Measurements from ENCODE around the gene TSPYL6.
A peak's percentile ranks its signal among the peaks of the same experiment; 100 is the strongest.
"Not testable (repeated sequence)": the region's sequence is repeated elsewhere in the genome, so short reads cannot be mapped to it uniquely, and the experiment has no call there.

Gene TSPYL6

GRCh38 chr2:54275541-54275940 lies 19.5 kb upstream of the TSPYL6 start:
- peaks cover 8% of the 10 kb centered on the region for H3K4me1 ChIP-seq (ENCODE audit: control insufficient read depth, insufficient read depth, low read length, unreplicated experiment)
- no peaks in the 10 kb centered on the region for H3K79me2 ChIP-seq (ENCODE audit: control insufficient read depth, insufficient read depth, low read length, unreplicated experiment)
- no peaks in the 10 kb centered on the region for H3K27me3 ChIP-seq (ENCODE audit: insufficient read depth, low read length)
- peak overlapping the region; percentile 33; the same call in 1 of the 2 replicates for H3K4me3 ChIP-seq (ENCODE audit: low read depth, low read length)
- peak overlapping the region; percentile 42 for H3K27ac ChIP-seq (ENCODE audit: low read depth, low read length)
- no peaks in the 10 kb centered on the region for H3K36me3 ChIP-seq (ENCODE audit: insufficient read depth, low read length)
- peak overlapping the region; percentile 79 for H2AFZ ChIP-seq (ENCODE audit: low read length, unreplicated experiment)

GRCh38 chr2:54274781-54275242 lies 18.8 kb upstream of the TSPYL6 start:
- Histone ChIP-seq H3K27ac (ENCODE audit: low read depth, low read length) (peak overlapping the region; percentile 42), H3K4me1 (ENCODE audit: control insufficient read depth, insufficient read depth, low read length, unreplicated experiment) (peaks cover 8% of the 10 kb centered on the region), H3K79me2 (ENCODE audit: control insufficient read depth, insufficient read depth, low read length, unreplicated experiment) (no peaks in the 10 kb centered on the region), H3K36me3 (ENCODE audit: insufficient read depth, low read length) (no peaks in the 10 kb centered on the region), H2AFZ (ENCODE audit: low read length, unreplicated experiment) (peak overlapping the region; percentile 79), H3K27me3 (ENCODE audit: insufficient read depth, low read length) (no peaks in the 10 kb centered on the region), H3K4me3 (ENCODE audit: low read depth, low read length) (peak overlapping the region; percentile 33; the same call in 1 of the 2 replicates)

GRCh38 chr2:54271843-54272627 lies 16.0 kb upstream of the TSPYL6 start:
- Histone ChIP-seq H3K4me1 (ENCODE audit: control insufficient read depth, insufficient read depth, low read length, unreplicated experiment) (peaks cover 8% of the 10 kb centered on the region), H3K79me2 (ENCODE audit: control insufficient read depth, insufficient read depth, low read length, unreplicated experiment) (no peaks in the 10 kb centered on the region), H3K27ac (ENCODE audit: low read depth, low read length) (no peak overlapping the region), H3K27me3 (ENCODE audit: insufficient read depth, low read length) (no peaks in the 10 kb centered on the region), H3K36me3 (ENCODE audit: insufficient read depth, low read length) (no peaks in the 10 kb centered on the region), H2AFZ (ENCODE audit: low read length, unreplicated experiment) (no peak overlapping the region), H3K4me3 (ENCODE audit: low read depth, low read length) (no peak overlapping the region)

GRCh38 chr2:54271189-54271588 lies 15.2 kb upstream of the TSPYL6 start:
- Histone ChIP-seq H3K4me3 (ENCODE audit: low read depth, low read length) (no peak overlapping the region), H3K27ac (ENCODE audit: low read depth, low read length) (no peak overlapping the region), H3K4me1 (ENCODE audit: control insufficient read depth, insufficient read depth, low read length, unreplicated experiment) (peaks cover 8% of the 10 kb centered on the region), H2AFZ (ENCODE audit: low read length, unreplicated experiment) (no peak overlapping the region), H3K27me3 (ENCODE audit: insufficient read depth, low read length) (no peaks in the 10 kb centered on the region), H3K36me3 (ENCODE audit: insufficient read depth, low read length) (no peaks in the 10 kb centered on the region), H3K79me2 (ENCODE audit: control insufficient read depth, insufficient read depth, low read length, unreplicated experiment) (no peaks in the 10 kb centered on the region)

GRCh38 chr2:54267577-54267976 lies 11.5 kb upstream of the TSPYL6 start:
- Histone ChIP-seq H3K27ac (ENCODE audit: low read depth, low read length) (no peak overlapping the region), H3K27me3 (ENCODE audit: insufficient read depth, low read length) (no peaks in the 10 kb centered on the region), H2AFZ (ENCODE audit: low read length, unreplicated experiment) (no peak overlapping the region), H3K4me1 (ENCODE audit: control insufficient read depth, insufficient read depth, low read length, unreplicated experiment) (no peaks in the 10 kb centered on the region), H3K36me3 (ENCODE audit: insufficient read depth, low read length) (no peaks in the 10 kb centered on the region), H3K79me2 (ENCODE audit: control insufficient read depth, insufficient read depth, low read length, unreplicated experiment) (no peaks in the 10 kb centered on the region), H3K4me3 (ENCODE audit: low read depth, low read length) (no peak overlapping the region)

- H3K4me1 ChIP-seq (ENCODE audit: control insufficient read depth, insufficient read depth, low read length, unreplicated experiment); H3K36me3 ChIP-seq (ENCODE audit: insufficient read depth, low read length); H2AFZ ChIP-seq (ENCODE audit: low read length, unreplicated experiment); H3K27ac ChIP-seq (ENCODE audit: low read depth, low read length); H3K4me3 ChIP-seq (ENCODE audit: low read depth, low read length); H3K27me3 ChIP-seq (ENCODE audit: insufficient read depth, low read length); H3K79me2 ChIP-seq (ENCODE audit: control insufficient read depth, insufficient read depth, low read length, unreplicated experiment): not testable (repeated sequence)
These were observed 9.1 kb upstream of the TSPYL6 start for GRCh38 chr2:54265081-54265480.

GRCh38 chr2:54262015-54262765 lies 6.2 kb upstream of the TSPYL6 start:
- Histone ChIP-seq H3K79me2 (ENCODE audit: control insufficient read depth, insufficient read depth, low read length, unreplicated experiment) (no peaks in the 10 kb centered on the region), H3K4me1 (ENCODE audit: control insufficient read depth, insufficient read depth, low read length, unreplicated experiment) (peaks cover 6% of the 10 kb centered on the region), H3K36me3 (ENCODE audit: insufficient read depth, low read length) (no peaks in the 10 kb centered on the region), H2AFZ (ENCODE audit: low read length, unreplicated experiment) (no peak overlapping the region), H3K27me3 (ENCODE audit: insufficient read depth, low read length) (no peaks in the 10 kb centered on the region), H3K4me3 (ENCODE audit: low read depth, low read length) (no peak overlapping the region), H3K27ac (ENCODE audit: low read depth, low read length) (no peak overlapping the region)

GRCh38 chr2:54261537-54261936 lies 5.5 kb upstream of the TSPYL6 start:
- no peaks in the 10 kb centered on the region for H3K79me2 ChIP-seq (ENCODE audit: control insufficient read depth, insufficient read depth, low read length, unreplicated experiment)
- peaks cover 6% of the 10 kb centered on the region for H3K4me1 ChIP-seq (ENCODE audit: control insufficient read depth, insufficient read depth, low read length, unreplicated experiment)
- H3K36me3 ChIP-seq (ENCODE audit: insufficient read depth, low read length): no peaks in the 10 kb centered on the region
- no peak overlapping the region for H3K27ac ChIP-seq (ENCODE audit: low read depth, low read length)
- H3K4me3 ChIP-seq (ENCODE audit: low read depth, low read length): no peak overlapping the region
- H3K27me3 ChIP-seq (ENCODE audit: insufficient read depth, low read length): no peaks in the 10 kb centered on the region
- no peak overlapping the region for H2AFZ ChIP-seq (ENCODE audit: low read length, unreplicated experiment)

- H2AFZ ChIP-seq (ENCODE audit: low read length, unreplicated experiment): no peak overlapping the region
- H3K4me3 ChIP-seq (ENCODE audit: low read depth, low read length): no peak overlapping the region
- no peak overlapping the region for H3K27ac ChIP-seq (ENCODE audit: low read depth, low read length)
- H3K79me2 ChIP-seq (ENCODE audit: control insufficient read depth, insufficient read depth, low read length, unreplicated experiment): no peaks in the 10 kb centered on the region
- no peaks in the 10 kb centered on the region for H3K27me3 ChIP-seq (ENCODE audit: insufficient read depth, low read length)
- H3K36me3 ChIP-seq (ENCODE audit: insufficient read depth, low read length): no peaks in the 10 kb centered on the region
- H3K4me1 ChIP-seq (ENCODE audit: control insufficient read depth, insufficient read depth, low read length, unreplicated experiment): peaks cover 6% of the 10 kb centered on the region
These were observed 4.2 kb upstream of the TSPYL6 start for GRCh38 chr2:54260241-54260595.

- Histone ChIP-seq H3K4me3 (ENCODE audit: low read depth, low read length) (no peak overlapping the region), H3K27ac (ENCODE audit: low read depth, low read length) (no peak overlapping the region), H2AFZ (ENCODE audit: low read length, unreplicated experiment) (no peak overlapping the region), H3K79me2 (ENCODE audit: control insufficient read depth, insufficient read depth, low read length, unreplicated experiment) (no peaks in the 10 kb centered on the region), H3K36me3 (ENCODE audit: insufficient read depth, low read length) (no peaks in the 10 kb centered on the region), H3K4me1 (ENCODE audit: control insufficient read depth, insufficient read depth, low read length, unreplicated experiment) (peaks cover 6% of the 10 kb centered on the region), H3K27me3 (ENCODE audit: insufficient read depth, low read length) (no peaks in the 10 kb centered on the region)
These were observed 3.6 kb upstream of the TSPYL6 start for GRCh38 chr2:54259413-54260240.
